H9 (cell line): ENCODE measurements around the gene SLC1A1. TPM values are rescaled to one million over a fixed set of nuclear protein-coding genes. Genes with fewer than 3 reads are reported as not detected.

Source experiments
- DNase-seq: peaks from one replicate; pipeline ENCODE4 v3.0.0-alpha.2; 2017
- H2AFZ ChIP-seq: one replicate; pipeline ENCODE4 v1.6.1; 2013; ENCODE audit warnings: mild to moderate bottlenecking, low read length, control low read depth, moderate library complexity
- H2AK5ac ChIP-seq: 2 replicates; pipeline ENCODE4 v1.6.1; 2013; ENCODE audit warnings: low read length, control low read depth, mixed read lengths; ENCODE audit not compliant: insufficient read length
- H2BK120ac ChIP-seq: one replicate; pipeline ENCODE4 v1.6.1; 2013; ENCODE audit warnings: low read depth, mild to moderate bottlenecking, low read length, control low read depth, inconsistent platforms; ENCODE audit not compliant: poor library complexity, severe bottlenecking
- H2BK12ac ChIP-seq: 2 replicates; pipeline ENCODE4 v1.6.1; 2013; ENCODE audit warnings: low read length, control low read depth, mixed read lengths, low read depth; ENCODE audit not compliant: insufficient read length
- H2BK15ac ChIP-seq: 2 replicates; pipeline ENCODE4 v1.6.1; 2013; ENCODE audit warnings: low read depth, low read length, control low read depth
- H2BK20ac ChIP-seq: one replicate; pipeline ENCODE4 v1.6.1; 2013; ENCODE audit warnings: low read depth, mild to moderate bottlenecking, low read length, control low read depth, inconsistent platforms; ENCODE audit not compliant: poor library complexity, severe bottlenecking
- H2BK5ac ChIP-seq: 2 replicates; pipeline ENCODE4 v1.6.1; 2013; ENCODE audit warnings: low read length, control low read depth, mixed read lengths; ENCODE audit not compliant: insufficient read length
- H3K14ac ChIP-seq: 2 replicates; pipeline ENCODE4 v1.6.1; 2013; ENCODE audit warnings: low read length, control low read depth; ENCODE audit not compliant: insufficient read depth
- H3K18ac ChIP-seq: 2 replicates; pipeline ENCODE4 v1.6.1; 2013; ENCODE audit warnings: low read depth, mild to moderate bottlenecking, mixed read lengths, low read length, control low read depth; ENCODE audit not compliant: insufficient read length
- H3K23ac ChIP-seq: 2 replicates; pipeline ENCODE4 v1.6.1; 2013; ENCODE audit warnings: low read length, control low read depth, mixed read lengths, low read depth; ENCODE audit not compliant: insufficient read length
- H3K23me2 ChIP-seq: 2 replicates; pipeline ENCODE4 v1.6.1; 2013; ENCODE audit warnings: low read depth, mild to moderate bottlenecking, mixed read lengths, low read length, control low read depth; ENCODE audit not compliant: insufficient read length, poor library complexity, severe bottlenecking
- H3K27ac ChIP-seq: 2 replicates; pipeline ENCODE4 v1.5.1; 2013; ENCODE audit warnings: low read length, control low read depth, mixed read lengths, low read depth; ENCODE audit not compliant: insufficient read length
- H3K27me3 ChIP-seq: 2 replicates; pipeline ENCODE4 v1.6.1; 2013; ENCODE audit warnings: low read length, control low read depth, inconsistent platforms; ENCODE audit not compliant: insufficient read depth
- H3K4ac ChIP-seq: 2 replicates; pipeline ENCODE4 v1.6.1; 2013; ENCODE audit warnings: low read depth, mild to moderate bottlenecking, control low read depth, inconsistent platforms, low read length, moderate library complexity
- H3K4me1 ChIP-seq: 2 replicates; pipeline ENCODE4 v1.6.1; 2013; ENCODE audit warnings: low read length, control low read depth, inconsistent platforms; ENCODE audit not compliant: insufficient read depth
- H3K4me2 ChIP-seq: 2 replicates; pipeline ENCODE4 v1.6.1; 2013; ENCODE audit warnings: low read length, control low read depth, mixed read lengths; ENCODE audit not compliant: insufficient read length, insufficient read depth
- H3K56ac ChIP-seq: 2 replicates; pipeline ENCODE4 v1.6.1; 2013; ENCODE audit warnings: low read depth, mild to moderate bottlenecking, mixed read lengths, low read length, control low read depth; ENCODE audit not compliant: insufficient read length
- H3K79me1 ChIP-seq: 2 replicates; pipeline ENCODE4 v1.6.1; 2013; ENCODE audit warnings: low read depth, mild to moderate bottlenecking, moderate library complexity, low read length, control low read depth, inconsistent platforms; ENCODE audit not compliant: insufficient read depth, poor library complexity, severe bottlenecking
- H3K79me2 ChIP-seq: 2 replicates; pipeline ENCODE4 v1.6.1; 2013; ENCODE audit warnings: low read length, control low read depth, inconsistent platforms; ENCODE audit not compliant: insufficient read depth
- H3K9ac ChIP-seq: 2 replicates; pipeline ENCODE4 v1.6.1; 2013; ENCODE audit warnings: low read length, control low read depth, mixed read lengths; ENCODE audit not compliant: insufficient read length; ENCODE audit errors: extremely low read depth
- H3K9me3 ChIP-seq: one replicate; pipeline ENCODE4 v1.6.1; 2013; ENCODE audit warnings: low read depth, low read length, inconsistent platforms; ENCODE audit not compliant: control insufficient read depth
- H3T11ph ChIP-seq: one replicate; pipeline ENCODE4 v1.6.1; 2013; ENCODE audit warnings: mild to moderate bottlenecking, low read length, control low read depth, inconsistent platforms
- H4K20me1 ChIP-seq: one replicate; pipeline ENCODE4 v1.6.1; 2013; ENCODE audit not compliant: control insufficient read depth, insufficient read length, insufficient read depth
- H4K5ac ChIP-seq: 2 replicates; pipeline ENCODE4 v1.6.1; 2013; ENCODE audit warnings: low read depth, mild to moderate bottlenecking, mixed read lengths, low read length, control low read depth; ENCODE audit not compliant: insufficient read length
- H4K8ac ChIP-seq: replicated peaks from 2 replicates; pipeline ENCODE4 v1.6.1; 2013; ENCODE audit warnings: low read length, control low read depth, mixed read lengths, low read depth; ENCODE audit not compliant: insufficient read length
- H4K91ac ChIP-seq: 2 replicates; pipeline ENCODE4 v1.6.1; 2013; ENCODE audit warnings: low read depth, mild to moderate bottlenecking, moderate library complexity, mixed read lengths, low read length, control low read depth; ENCODE audit not compliant: insufficient read length
- H3K27ac Mint-ChIP-seq, 3 experiments: 2 replicates in 2 of 3; 3 replicates in 1 of 3; pipeline ENCODE4 v1.8.0; 2020 to 2021; ENCODE audit warnings: mixed read lengths in 3 of 3, mild to moderate bottlenecking in 1 of 3, moderate library complexity in 1 of 3
- H3K27me3 Mint-ChIP-seq: 2 replicates; pipeline ENCODE4 v1.8.0; 2021; ENCODE audit warnings: low read depth, mild to moderate bottlenecking, moderate library complexity, mixed read lengths
- H3K36me3 Mint-ChIP-seq, 3 experiments: 2 replicates in 2 of 3; 3 replicates in 1 of 3; pipeline ENCODE4 v1.8.0; 2020 to 2021; ENCODE audit warnings: low read depth in 3 of 3, mixed read lengths in 3 of 3; ENCODE audit not compliant: insufficient read depth in 1 of 3
- H3K4me1 Mint-ChIP-seq, 2 experiments: 2 replicates each; pipeline ENCODE4 v1.8.0; 2020; ENCODE audit warnings: mixed read lengths in 2 of 2
- H3K4me3 Mint-ChIP-seq, 2 experiments: 2 replicates in 1 of 2; 3 replicates in 1 of 2; pipeline ENCODE4 v1.8.0; 2020 to 2021; ENCODE audit warnings: mild to moderate bottlenecking in 2 of 2, mixed read lengths in 2 of 2, moderate library complexity in 1 of 2
- H3K9me3 Mint-ChIP-seq, 2 experiments: 2 replicates in 1 of 2; 3 replicates in 1 of 2; pipeline ENCODE4 v1.8.0; 2020; ENCODE audit warnings: mild to moderate bottlenecking in 2 of 2, mixed read lengths in 2 of 2, moderate library complexity in 1 of 2
- CTCF ChIP-seq: fragments of 200-600 bp; sonication (generic); conservative IDR thresholded peaks from 3 replicates; pipeline ENCODE4 v1.8.0; 2021; ENCODE audit warnings: antibody characterized with exemption, mild to moderate bottlenecking
- WGBS: extraction: QIAGEN DNeasy Blood & Tissue Kit; methylation state at CpG from one replicate; pipeline ENCODE4 v1.1.7; 2013; ENCODE audit warnings: missing lambda C conversion rate, low lambda C conversion rate, mixed read lengths; ENCODE audit not compliant: insufficient read length; ENCODE audit errors: extremely low coverage; 5-methylcytosine and 5-hydroxymethylcytosine counted together
- total RNA-seq: library from RNA; stranded (reverse); gene quantifications from 2 replicates; pipeline ENCODE4 v1.2.1, GENCODE V29; 2021

The SLC1A1 gene
- total RNA-seq, 1 experiment from 2014 or later, result 4.7 TPM

- Histone ChIP-seq H3K14ac (no peak overlapping the region), H2BK5ac (no peak overlapping the region), H2AK5ac (no peak overlapping the region), H4K91ac (no peak overlapping the region), H3K4me1 (peaks cover under 1% of the 10 kb centered on the region; the same call in 1 of the 2 replicates), H3K9ac (no peak overlapping the region), H4K8ac (no peak overlapping the region), H3K27ac (no peak overlapping the region), H3K9me3 (no peaks in the 10 kb centered on the region), H4K5ac (no peak overlapping the region), H3K27me3 (no peaks in the 10 kb centered on the region), H3K23me2 (no peaks in the 10 kb centered on the region), H3K56ac (no peak overlapping the region), H4K20me1 (no peaks in the 10 kb centered on the region), H3K4ac (no peak overlapping the region), H2BK120ac (no peak overlapping the region), H2BK15ac (no peak overlapping the region), H3K4me2 (no peak overlapping the region), H3K18ac (no peak overlapping the region), H2BK20ac (no peak overlapping the region), H3K79me2 (no peaks in the 10 kb centered on the region), H3K23ac (no peak overlapping the region), H2AFZ (no peak overlapping the region), H2BK12ac (no peak overlapping the region), H3K79me1 (no peaks in the 10 kb centered on the region), H3T11ph (no peak overlapping the region)
- no peak for TF ChIP-seq CTCF
- DNase-seq, result no peak
- WGBS, result no CpG with 5 or more reads among the region's 3 CpGs
- Mint-ChIP-seq H3K36me3 (peaks cover 0 to 3% (median 0%) of the 10 kb centered on the region in 3 experiments; a peak in 1 of 7 replicates), H3K4me1 (peaks cover 18 to 22% of the 10 kb centered on the region in 2 experiments), H3K27me3 (peaks cover 6% of the 10 kb centered on the region), H3K27ac (no peak overlapping the region), H3K9me3 (peaks cover 0 to 4% of the 10 kb centered on the region in 2 experiments; a peak in 2 of 5 replicates), H3K4me3 (no peak overlapping the region)
Observed at GRCh38 chr9:4508907-4509589, 18.8 kb downstream of the SLC1A1 start.
